Endothelial cell (in vitro differentiated cells): ENCODE data around the gene NIPAL1. TPM values are rescaled to one million over a fixed set of nuclear protein-coding genes. Genes with fewer than 3 reads are reported as not detected.
"Not testable (repeated sequence)": the region's sequence is repeated elsewhere in the genome, so short reads cannot be mapped to it uniquely, and the experiment has no call there.

Experiments
- DNase-seq: peaks from one replicate; pipeline ENCODE4 v3.0.0; 2021; ENCODE audit warnings: low spot score
- H3K27ac Mint-ChIP-seq: one replicate; pipeline ENCODE4 v1.8.0; 2021; ENCODE audit warnings: mixed read lengths, inconsistent platforms; ENCODE audit not compliant: unreplicated experiment
- H3K27me3 Mint-ChIP-seq: one replicate; pipeline ENCODE4 v1.8.0; 2021; ENCODE audit warnings: mild to moderate bottlenecking, moderate library complexity, mixed read lengths, inconsistent platforms; ENCODE audit not compliant: unreplicated experiment
- H3K36me3 Mint-ChIP-seq: one replicate; pipeline ENCODE4 v1.8.0; 2021; ENCODE audit warnings: mild to moderate bottlenecking, low read depth, mixed read lengths, inconsistent platforms; ENCODE audit not compliant: unreplicated experiment
- H3K4me1 Mint-ChIP-seq: one replicate; pipeline ENCODE4 v1.8.0; 2021; ENCODE audit warnings: mild to moderate bottlenecking, mixed read lengths, inconsistent platforms; ENCODE audit not compliant: unreplicated experiment
- H3K4me3 Mint-ChIP-seq: one replicate; pipeline ENCODE4 v1.8.0; 2021; ENCODE audit warnings: mild to moderate bottlenecking, mixed read lengths, inconsistent platforms; ENCODE audit not compliant: unreplicated experiment
- H3K9me3 Mint-ChIP-seq: one replicate; pipeline ENCODE4 v1.8.0; 2021; ENCODE audit warnings: mixed read lengths, inconsistent platforms; ENCODE audit not compliant: unreplicated experiment
- total RNA-seq: library from RNA; stranded (reverse); fragmentation: NEBNext Ultra II Directional; extraction: Animal tissue kit (Norgen Biotek cat#: 25700); gene quantifications from one replicate; pipeline ENCODE4 v1.2.1, GENCODE V29; 2021; ENCODE audit not compliant: unreplicated experiment
- TF ChIP-seq, protein P1 (sequence below): fragments of 200-600 bp; sonication (generic); IDR thresholded peaks from one replicate; pipeline ENCODE4 v1.5.0; 2021; ENCODE audit warnings: antibody characterized with exemption; ENCODE audit not compliant: unreplicated experiment

Gene NIPAL1
- total RNA-seq, 1 donor from 2014 or later, result 2.0 TPM

DNA sequence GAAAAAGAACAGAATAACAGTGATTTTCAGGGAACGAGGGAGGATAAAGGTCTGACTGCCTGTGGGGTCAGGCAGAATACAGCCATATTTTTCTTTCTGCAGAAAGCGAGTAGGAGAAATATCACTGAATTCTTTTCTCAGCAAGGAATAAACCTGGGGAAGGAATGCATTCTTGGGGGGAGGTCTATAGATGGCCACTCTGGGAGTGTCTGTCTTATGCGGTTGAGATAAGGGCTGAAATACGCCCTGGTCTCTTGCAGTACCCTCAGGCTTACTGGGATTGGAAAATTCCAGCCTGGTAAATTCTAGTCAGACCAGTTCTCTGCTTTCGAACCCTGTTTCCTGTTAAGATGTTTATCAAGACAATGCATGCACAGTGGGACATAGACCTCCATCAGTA is 26.4 kb upstream of the NIPAL1 start:
- TF ChIP-seq, protein P1, sequence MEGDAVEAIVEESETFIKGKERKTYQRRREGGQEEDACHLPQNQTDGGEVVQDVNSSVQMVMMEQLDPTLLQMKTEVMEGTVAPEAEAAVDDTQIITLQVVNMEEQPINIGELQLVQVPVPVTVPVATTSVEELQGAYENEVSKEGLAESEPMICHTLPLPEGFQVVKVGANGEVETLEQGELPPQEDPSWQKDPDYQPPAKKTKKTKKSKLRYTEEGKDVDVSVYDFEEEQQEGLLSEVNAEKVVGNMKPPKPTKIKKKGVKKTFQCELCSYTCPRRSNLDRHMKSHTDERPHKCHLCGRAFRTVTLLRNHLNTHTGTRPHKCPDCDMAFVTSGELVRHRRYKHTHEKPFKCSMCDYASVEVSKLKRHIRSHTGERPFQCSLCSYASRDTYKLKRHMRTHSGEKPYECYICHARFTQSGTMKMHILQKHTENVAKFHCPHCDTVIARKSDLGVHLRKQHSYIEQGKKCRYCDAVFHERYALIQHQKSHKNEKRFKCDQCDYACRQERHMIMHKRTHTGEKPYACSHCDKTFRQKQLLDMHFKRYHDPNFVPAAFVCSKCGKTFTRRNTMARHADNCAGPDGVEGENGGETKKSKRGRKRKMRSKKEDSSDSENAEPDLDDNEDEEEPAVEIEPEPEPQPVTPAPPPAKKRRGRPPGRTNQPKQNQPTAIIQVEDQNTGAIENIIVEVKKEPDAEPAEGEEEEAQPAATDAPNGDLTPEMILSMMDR, result no peak
- Mint-ChIP-seq H3K27ac (no peak overlapping the region), H3K36me3 (no peaks in the 10 kb centered on the region), H3K4me3 (no peak overlapping the region), H3K4me1 (no peaks in the 10 kb centered on the region), H3K27me3 (peaks cover 2% of the 10 kb centered on the region), H3K9me3 (peaks cover 8% of the 10 kb centered on the region)
- no peak for DNase-seq

DNA sequence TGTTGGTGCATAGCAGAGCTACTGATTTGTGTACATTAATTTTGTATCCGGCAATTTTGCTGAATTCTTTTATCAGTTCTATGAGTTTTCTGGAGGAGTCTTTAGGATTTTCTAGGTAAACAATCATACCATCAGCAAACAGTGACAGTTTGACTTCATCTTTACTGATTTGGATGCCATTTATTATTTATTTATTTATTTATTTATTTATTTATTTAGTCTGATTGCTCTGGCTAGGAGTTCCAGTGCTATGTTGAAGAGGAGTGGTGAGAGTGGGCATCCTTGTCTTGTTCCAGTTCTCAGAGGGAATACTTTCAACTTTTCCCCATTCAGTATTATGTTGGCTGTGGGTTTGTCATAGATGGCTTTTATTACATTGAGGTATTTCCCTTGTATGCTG is 24.1 kb upstream of the NIPAL1 start:
- not testable (repeated sequence) for H3K36me3 Mint-ChIP-seq, H3K4me3 Mint-ChIP-seq, H3K27me3 Mint-ChIP-seq, H3K4me1 Mint-ChIP-seq, DNase-seq, H3K27ac Mint-ChIP-seq, H3K9me3 Mint-ChIP-seq

GRCh38 chr4:47996021-47996420 is 20.6 kb upstream of the NIPAL1 start:
- no peaks in the 10 kb centered on the region for H3K36me3 Mint-ChIP-seq
- TF ChIP-seq, protein P1, result no peak
- no peaks in the 10 kb centered on the region for H3K4me1 Mint-ChIP-seq
- no peak for DNase-seq
- no peak overlapping the region for H3K27ac Mint-ChIP-seq
- H3K9me3 Mint-ChIP-seq, result peaks cover 7% of the 10 kb centered on the region
- H3K4me3 Mint-ChIP-seq, result no peak overlapping the region
- H3K27me3 Mint-ChIP-seq, result no peaks in the 10 kb centered on the region

GRCh38 chr4:48002267-48002666 is 14.3 kb upstream of the NIPAL1 start:
- H3K27ac Mint-ChIP-seq, result no peak overlapping the region
- H3K36me3 Mint-ChIP-seq, result no peaks in the 10 kb centered on the region
- TF ChIP-seq, protein P1, result no peak
- no peak for DNase-seq
- no peaks in the 10 kb centered on the region for H3K27me3 Mint-ChIP-seq
- no peaks in the 10 kb centered on the region for H3K4me1 Mint-ChIP-seq
- H3K4me3 Mint-ChIP-seq, result no peak overlapping the region
- H3K9me3 Mint-ChIP-seq, result peaks cover 12% of the 10 kb centered on the region

- H3K4me1 Mint-ChIP-seq, DNase-seq, H3K27ac Mint-ChIP-seq, H3K27me3 Mint-ChIP-seq, H3K4me3 Mint-ChIP-seq, H3K36me3 Mint-ChIP-seq: not testable (repeated sequence)
- peaks cover 12% of the 10 kb centered on the region for H3K9me3 Mint-ChIP-seq
Measured at GRCh38 chr4:48003568-48003967, 13.0 kb upstream of the NIPAL1 start.

GRCh38 chr4:48005781-48006180 is 10.8 kb upstream of the NIPAL1 start:
- Mint-ChIP-seq H3K27ac (no peak overlapping the region), H3K36me3 (peaks cover under 1% of the 10 kb centered on the region), H3K9me3 (peaks cover 14% of the 10 kb centered on the region), H3K27me3 (no peaks in the 10 kb centered on the region), H3K4me1 (no peaks in the 10 kb centered on the region), H3K4me3 (no peak overlapping the region)
- DNase-seq, result no peak
- TF ChIP-seq, protein P1, result no peak
